Measurements from ENCODE around the gene OR2A2.

Gene OR2A2, protein sequence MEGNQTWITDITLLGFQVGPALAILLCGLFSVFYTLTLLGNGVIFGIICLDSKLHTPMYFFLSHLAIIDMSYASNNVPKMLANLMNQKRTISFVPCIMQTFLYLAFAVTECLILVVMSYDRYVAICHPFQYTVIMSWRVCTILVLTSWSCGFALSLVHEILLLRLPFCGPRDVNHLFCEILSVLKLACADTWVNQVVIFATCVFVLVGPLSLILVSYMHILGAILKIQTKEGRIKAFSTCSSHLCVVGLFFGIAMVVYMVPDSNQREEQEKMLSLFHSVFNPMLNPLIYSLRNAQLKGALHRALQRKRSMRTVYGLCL

DNA sequence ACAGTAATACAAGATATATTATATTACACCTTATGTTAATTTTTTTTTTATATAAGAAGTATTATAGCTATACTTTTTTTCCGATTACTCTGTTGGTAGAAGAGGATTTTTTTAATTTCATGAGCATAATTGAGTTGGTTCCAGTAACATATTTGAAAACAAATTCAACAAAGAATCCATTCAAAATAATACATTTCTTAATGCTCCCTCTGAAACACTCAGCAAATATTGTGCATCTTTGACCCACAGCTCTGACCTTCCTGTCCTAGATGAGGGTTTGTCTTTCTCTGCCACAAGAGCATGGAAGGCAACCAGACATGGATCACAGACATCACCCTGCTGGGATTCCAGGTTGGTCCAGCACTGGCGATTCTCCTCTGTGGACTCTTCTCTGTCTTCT, at the start of gene OR2A2:
Gene OR2A2 (plus strand): TSS at position 301 of the 400 bp plus-strand sequence. CDS start 0 bp downstream, at position 301.
- Histone ChIP-seq H3K27ac (ENCODE audit: low read length) (no peak within 1 kb of the TSS), H3K4me2 (ENCODE audit: low read length) (no peak within 1 kb of the TSS), H3K4me3 (ENCODE audit: low read length) (no peak within 1 kb of the TSS), H2AFZ (ENCODE audit: low read depth, low read length) (no peak within 1 kb of the TSS), H3K27me3 (ENCODE audit: low read depth, low read length) (peaks cover 12% of the 10 kb centered on the region; the same call in 1 of the 2 replicates), H3K9me3 (ENCODE audit: insufficient read depth, low read length) (no peaks in the 10 kb centered on the region), H3K79me2 (ENCODE audit: low read length) (no peaks in the 10 kb centered on the region), H4K20me1 (ENCODE audit: insufficient read depth, low read length) (no peaks in the 10 kb centered on the region), H3K9ac (ENCODE audit: low read length) (no peak within 1 kb of the TSS), H3K4me1 (ENCODE audit: low read length) (peaks cover 12% of the 10 kb centered on the region), H3K36me3 (replicated peaks; ENCODE audit: low read depth, low read length) (no peaks in the 10 kb centered on the region)
- TF ChIP-seq, protein P1, sequence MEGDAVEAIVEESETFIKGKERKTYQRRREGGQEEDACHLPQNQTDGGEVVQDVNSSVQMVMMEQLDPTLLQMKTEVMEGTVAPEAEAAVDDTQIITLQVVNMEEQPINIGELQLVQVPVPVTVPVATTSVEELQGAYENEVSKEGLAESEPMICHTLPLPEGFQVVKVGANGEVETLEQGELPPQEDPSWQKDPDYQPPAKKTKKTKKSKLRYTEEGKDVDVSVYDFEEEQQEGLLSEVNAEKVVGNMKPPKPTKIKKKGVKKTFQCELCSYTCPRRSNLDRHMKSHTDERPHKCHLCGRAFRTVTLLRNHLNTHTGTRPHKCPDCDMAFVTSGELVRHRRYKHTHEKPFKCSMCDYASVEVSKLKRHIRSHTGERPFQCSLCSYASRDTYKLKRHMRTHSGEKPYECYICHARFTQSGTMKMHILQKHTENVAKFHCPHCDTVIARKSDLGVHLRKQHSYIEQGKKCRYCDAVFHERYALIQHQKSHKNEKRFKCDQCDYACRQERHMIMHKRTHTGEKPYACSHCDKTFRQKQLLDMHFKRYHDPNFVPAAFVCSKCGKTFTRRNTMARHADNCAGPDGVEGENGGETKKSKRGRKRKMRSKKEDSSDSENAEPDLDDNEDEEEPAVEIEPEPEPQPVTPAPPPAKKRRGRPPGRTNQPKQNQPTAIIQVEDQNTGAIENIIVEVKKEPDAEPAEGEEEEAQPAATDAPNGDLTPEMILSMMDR (IDR thresholded peaks at IDR 0.05; ENCODE audit: low read depth, low read length), result no peak
- TF ChIP-seq EZH2phosphoT487 (IDR thresholded peaks at IDR 0.05; ENCODE audit: low read depth), result no peak

DNA sequence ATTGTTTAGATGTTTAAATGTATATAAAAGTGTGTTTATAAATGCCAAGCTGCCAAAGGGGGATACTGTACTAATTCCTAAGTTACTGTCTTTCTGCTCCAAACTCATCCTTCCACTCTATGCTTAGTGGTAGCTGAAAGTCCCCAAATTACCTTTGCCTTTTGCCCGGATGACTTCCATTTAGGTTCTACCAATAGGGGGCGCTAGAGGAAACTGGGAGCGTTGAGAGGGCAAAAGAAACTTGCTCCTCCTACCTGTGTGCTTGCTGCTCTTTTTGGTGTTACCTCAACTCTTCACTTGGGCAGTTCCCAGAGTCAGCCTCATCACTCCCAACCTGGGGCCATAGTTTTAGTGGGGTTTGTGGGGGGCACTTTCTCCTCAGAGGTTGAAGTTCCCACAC, 45.7 kb upstream of the OR2A2 start:
- Histone ChIP-seq H3K4me2 (ENCODE audit: low read length) (no peak overlapping the region), H2AFZ (ENCODE audit: low read depth, low read length) (no peak overlapping the region), H4K20me1 (ENCODE audit: insufficient read depth, low read length) (no peaks in the 10 kb centered on the region), H3K27ac (ENCODE audit: low read length) (no peak overlapping the region), H3K27me3 (ENCODE audit: low read depth, low read length) (no peaks in the 10 kb centered on the region), H3K4me1 (ENCODE audit: low read length) (no peaks in the 10 kb centered on the region), H3K4me3 (ENCODE audit: low read length) (no peak overlapping the region), H3K9me3 (ENCODE audit: insufficient read depth, low read length) (no peaks in the 10 kb centered on the region), H3K9ac (ENCODE audit: low read length) (no peak overlapping the region), H3K36me3 (replicated peaks; ENCODE audit: low read depth, low read length) (no peaks in the 10 kb centered on the region), H3K79me2 (ENCODE audit: low read length) (no peaks in the 10 kb centered on the region)
- TF ChIP-seq, protein P1 (IDR thresholded peaks at IDR 0.05; ENCODE audit: low read depth, low read length), result peak; percentile 37
- no peak for TF ChIP-seq EZH2phosphoT487 (IDR thresholded peaks at IDR 0.05; ENCODE audit: low read depth)

DNA sequence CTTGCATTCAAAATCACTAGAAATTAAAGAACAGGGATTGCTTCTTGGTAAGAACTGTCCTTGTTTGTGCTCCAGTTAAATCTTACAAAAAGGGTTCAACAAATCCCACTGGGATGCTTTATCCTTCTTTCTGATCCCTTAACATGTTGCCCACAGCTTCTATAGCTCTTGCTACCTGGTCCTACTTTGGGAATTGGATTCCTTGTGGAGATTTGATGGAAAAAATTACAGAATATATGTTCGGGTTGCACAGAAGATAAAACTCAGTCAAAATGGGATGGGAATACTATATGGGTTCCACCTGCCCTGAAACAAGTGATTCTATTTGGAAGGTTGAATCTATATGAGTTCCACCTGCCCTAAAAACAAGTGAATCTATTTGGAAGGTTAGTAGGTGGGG, 39.9 kb upstream of the OR2A2 start, which contains the start of gene OR2A25:
Gene OR2A25 (plus strand): TSS at position 301 of the 400 bp plus-strand sequence. CDS start 4,409 bp downstream, outside the sequence.
- H3K4me1 ChIP-seq (ENCODE audit: low read length), result no peaks in the 10 kb centered on the region
- no peaks in the 10 kb centered on the region for H3K9me3 ChIP-seq (ENCODE audit: insufficient read depth, low read length)
- no peak within 1 kb of the TSS for H3K9ac ChIP-seq (ENCODE audit: low read length)
- H4K20me1 ChIP-seq (ENCODE audit: insufficient read depth, low read length), result no peaks in the 10 kb centered on the region
- no peaks in the 10 kb centered on the region for H3K79me2 ChIP-seq (ENCODE audit: low read length)
- no peaks in the 10 kb centered on the region for H3K36me3 ChIP-seq (replicated peaks; ENCODE audit: low read depth, low read length)
- H3K4me2 ChIP-seq (ENCODE audit: low read length), result no peak within 1 kb of the TSS
- no peak within 1 kb of the TSS for H2AFZ ChIP-seq (ENCODE audit: low read depth, low read length)
- no peak for TF ChIP-seq EZH2phosphoT487 (IDR thresholded peaks at IDR 0.05; ENCODE audit: low read depth)
- TF ChIP-seq, protein P1 (IDR thresholded peaks at IDR 0.05; ENCODE audit: low read depth, low read length), result no peak
- no peak within 1 kb of the TSS for H3K4me3 ChIP-seq (ENCODE audit: low read length)
- H3K27ac ChIP-seq (ENCODE audit: low read length), result no peak within 1 kb of the TSS
- peaks cover 5% of the 10 kb centered on the region for H3K27me3 ChIP-seq (ENCODE audit: low read depth, low read length)

DNA sequence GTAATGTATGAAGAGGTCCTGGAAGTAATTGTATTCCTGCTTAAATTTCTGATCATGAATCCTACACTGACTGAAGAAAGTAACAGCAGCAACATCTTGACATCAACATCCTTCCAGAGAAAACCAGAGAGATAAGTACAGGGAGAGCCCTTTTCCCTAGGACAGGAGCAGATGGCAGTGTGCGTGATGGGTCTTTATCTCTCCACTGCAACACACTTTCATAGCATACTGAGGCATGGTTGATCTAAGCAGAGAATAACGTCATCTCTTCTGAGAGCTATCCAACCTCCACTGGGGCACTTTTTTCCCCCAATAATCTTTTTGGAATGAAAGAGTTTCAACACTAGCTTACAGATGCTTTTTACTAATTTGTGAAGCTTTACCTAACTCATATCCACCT, 39.4 kb upstream of the OR2A2 start:
- Histone ChIP-seq H3K27ac (ENCODE audit: low read length) (no peak overlapping the region), H2AFZ (ENCODE audit: low read depth, low read length) (no peak overlapping the region)

More for the DNA sequence above, 39.4 kb upstream of the OR2A2 start:
- TF ChIP-seq, protein P1 (IDR thresholded peaks at IDR 0.05; ENCODE audit: low read depth, low read length), result no peak
- TF ChIP-seq EZH2phosphoT487 (IDR thresholded peaks at IDR 0.05; ENCODE audit: low read depth), result no peak
- Histone ChIP-seq H3K4me2 (ENCODE audit: low read length) (no peak overlapping the region), H3K27me3 (ENCODE audit: low read depth, low read length) (peaks cover 5% of the 10 kb centered on the region), H4K20me1 (ENCODE audit: insufficient read depth, low read length) (no peaks in the 10 kb centered on the region), H3K9ac (ENCODE audit: low read length) (no peak overlapping the region), H3K9me3 (ENCODE audit: insufficient read depth, low read length) (no peaks in the 10 kb centered on the region), H3K4me3 (ENCODE audit: low read length) (no peak overlapping the region), H3K36me3 (replicated peaks; ENCODE audit: low read depth, low read length) (no peaks in the 10 kb centered on the region), H3K79me2 (ENCODE audit: low read length) (no peaks in the 10 kb centered on the region), H3K4me1 (ENCODE audit: low read length) (no peaks in the 10 kb centered on the region)
